Measurements from ENCODE around the gene MACF1.

Gene MACF1

GRCh38 chr1:39397487-39397886 lies 193.0 kb downstream of the MACF1 start:
- DNase-seq, result no peak

- no peak for DNase-seq
These were observed 194.0 kb downstream of the MACF1 start for GRCh38 chr1:39398278-39399021.

- DNase-seq, result no peak
These were observed 196.6 kb downstream of the MACF1 start for GRCh38 chr1:39401106-39401505.

GRCh38 chr1:39404876-39405275 lies 200.4 kb downstream of the MACF1 start:
- no peak for DNase-seq

- DNase-seq, result no peak
These were observed 200.9 kb downstream of the MACF1 start for GRCh38 chr1:39405358-39405757.

- DNase-seq, result no peak
These were observed 202.3 kb downstream of the MACF1 start for GRCh38 chr1:39406533-39407450.

- no peak for DNase-seq
These were observed 203.0 kb downstream of the MACF1 start for GRCh38 chr1:39407510-39407895.

- no peak for DNase-seq
These were observed 203.6 kb downstream of the MACF1 start for GRCh38 chr1:39407896-39408640.

GRCh38 chr1:39408641-39409054 lies 204.2 kb downstream of the MACF1 start:
- DNase-seq, result peak; percentile 73 to 84 (median 80)

- no peak for DNase-seq
These were observed 204.7 kb downstream of the MACF1 start for GRCh38 chr1:39409055-39409816.

- DNase-seq, result peak in 3 of 4 experiments; percentile 18 to 30 (median 23)
These were observed 206.5 kb downstream of the MACF1 start for GRCh38 chr1:39410915-39411436.

- DNase-seq, result no peak
These were observed 207.3 kb downstream of the MACF1 start for GRCh38 chr1:39411526-39412478.

GRCh38 chr1:39412892-39413291 lies 208.4 kb downstream of the MACF1 start:
- DNase-seq, result no peak

- no peak for DNase-seq
These were observed 209.5 kb downstream of the MACF1 start for GRCh38 chr1:39413902-39414528.

- DNase-seq, result no peak
These were observed 211.1 kb downstream of the MACF1 start for GRCh38 chr1:39415553-39415952.

- no peak for DNase-seq
These were observed 212.1 kb downstream of the MACF1 start for GRCh38 chr1:39416609-39417008.

- DNase-seq, result no peak
These were observed 213.7 kb downstream of the MACF1 start for GRCh38 chr1:39418236-39418635.

- no peak for DNase-seq
These were observed 216.0 kb downstream of the MACF1 start for GRCh38 chr1:39420493-39420892.

- DNase-seq, result no peak
These were observed 218.1 kb downstream of the MACF1 start for GRCh38 chr1:39422614-39423013.

GRCh38 chr1:39425151-39425550 lies 220.7 kb downstream of the MACF1 start:
- no peak for DNase-seq

- DNase-seq, result no peak
These were observed 221.1 kb downstream of the MACF1 start for GRCh38 chr1:39425634-39426033.

All from activated CD4-positive, CD25-positive, alpha-beta regulatory T cell (primary cell).